Fibroblast of lung (primary cell): ENCODE results near the gene AKT2.

ENCODE experiments used
- CTCF ChIP-seq, 2 donors: IDR thresholded peaks in 1 of 2; conservative IDR thresholded peaks in 1 of 2; 1 replicate in 1 of 2; 2 replicates in 1 of 2; pipeline ENCODE4 v1.5.1; 2011 to 2012; ENCODE audit warnings: low read length in 2 of 2, control low read depth in 1 of 2, inconsistent platforms in 1 of 2, low read depth in 1 of 2, mild to moderate bottlenecking in 1 of 2
- EZH2 ChIP-seq: IDR thresholded peaks from 2 replicates; pipeline ENCODE4 v1.5.1; 2012; ENCODE audit warnings: low read length, control low read depth, mild to moderate bottlenecking; ENCODE audit errors: missing control alignments

- TF ChIP-seq CTCF (conservative IDR thresholded peaks at IDR 0.05 in 1 of 2, IDR thresholded peaks at IDR 0.05 in 1 of 2; ENCODE audit: low read depth in 1 of 2, low read length in 2 of 2) (no peak), EZH2 (no peak)
Observed at GRCh38 chr19:40252395-40252794, 32.8 kb downstream of the AKT2 start.
